Choroid plexus epithelial cell (primary cell): Measurements from ENCODE around the gene ELOB.

ENCODE experiments used
- DNase-seq: peaks from one replicate; pipeline ENCODE4 v3.0.0-alpha.2; 2010; ENCODE audit warnings: low read depth
- H3K4me3 ChIP-seq: 2 replicates; pipeline ENCODE4 v1.5.1; 2011; ENCODE audit warnings: low read depth, mild to moderate bottlenecking, control low read depth, low read length, moderate library complexity
- CTCF ChIP-seq: conservative IDR thresholded peaks from 2 replicates; pipeline ENCODE4 v1.5.1; 2011; ENCODE audit warnings: low read depth, mild to moderate bottlenecking, control low read depth, inconsistent platforms, low read length, moderate library complexity

The ELOB gene

GRCh38 chr16:2787961-2788360 is 10.9 kb upstream of the ELOB start:
- H3K4me3 ChIP-seq, result no peak overlapping the region
- DNase-seq, result no peak
- TF ChIP-seq CTCF, result no peak

GRCh38 chr16:2787406-2787805 is 10.3 kb upstream of the ELOB start, which contains the start of gene PRSS33:
TSS of gene PRSS33 (minus strand) at chr16:2787560. CDS start at chr16:2786547, 1,013 bp downstream.
- H3K4me3 ChIP-seq, result no peak within 1 kb of the TSS
- no peak for DNase-seq
- TF ChIP-seq CTCF, result no peak

GRCh38 chr16:2786826-2787151 is 9.7 kb upstream of the ELOB start:
- no peak overlapping the region for H3K4me3 ChIP-seq
- no peak for DNase-seq
- no peak for TF ChIP-seq CTCF

- no peak for TF ChIP-seq CTCF
- no peak overlapping the region for H3K4me3 ChIP-seq
- no peak for DNase-seq
Observed at GRCh38 chr16:2786061-2786825, 9.2 kb upstream of the ELOB start.

- no peak for TF ChIP-seq CTCF
- no peak overlapping the region for H3K4me3 ChIP-seq
- no peak for DNase-seq
Observed at GRCh38 chr16:2785101-2785991, 8.3 kb upstream of the ELOB start.

- TF ChIP-seq CTCF, result no peak
- H3K4me3 ChIP-seq, result no peak overlapping the region
- DNase-seq, result no peak
Observed at GRCh38 chr16:2784358-2785100, 7.4 kb upstream of the ELOB start.
